ENCODE data around the gene KCMF1. TPM values are rescaled to one million over a fixed set of nuclear protein-coding genes. Genes with fewer than 3 reads are reported as not detected.

The KCMF1 gene
- total RNA-seq, 1 donor from 2014 or later, result 105 TPM

- peaks cover 23% of the 10 kb centered on the region for H3K4me1 ChIP-seq (ENCODE audit: insufficient read depth, low read length)
- H3K79me2 ChIP-seq (ENCODE audit: insufficient read depth, low read length), result peaks cover 88% of the 10 kb centered on the region
- Mint-ChIP-seq H3K27ac (ENCODE audit: unreplicated experiment) (peak overlapping the region; percentile 75), H3K36me3 (ENCODE audit: low read depth, unreplicated experiment) (peaks cover 2% of the 10 kb centered on the region), H3K4me1 (ENCODE audit: low read depth, unreplicated experiment) (peaks cover 12% of the 10 kb centered on the region), H3K4me3 (ENCODE audit: unreplicated experiment) (peak overlapping the region; percentile 95), H3K9me3 (ENCODE audit: unreplicated experiment) (no peaks in the 10 kb centered on the region), H3K27me3 (ENCODE audit: low read depth, unreplicated experiment) (no peaks in the 10 kb centered on the region)
- FAIRE-seq, result no peak
- H3K27ac ChIP-seq (ENCODE audit: low read depth, low read length), result peak overlapping the region; percentile 90
- no peaks in the 10 kb centered on the region for H3K27me3 ChIP-seq (ENCODE audit: insufficient read depth, low read length)
- peak overlapping the region; percentile 99 for H3K9ac ChIP-seq (ENCODE audit: low read length)
- peak overlapping the region; percentile 99 for H3K4me2 ChIP-seq (ENCODE audit: low read length)
- H4K20me1 ChIP-seq (ENCODE audit: insufficient read depth, low read length), result peaks cover 60% of the 10 kb centered on the region
- H3K9me3 ChIP-seq (ENCODE audit: insufficient read depth, low read depth, low read length), result no peaks in the 10 kb centered on the region
- H2AFZ ChIP-seq (ENCODE audit: low read depth, low read length), result peak overlapping the region; percentile 31
- TF ChIP-seq CTCF (IDR thresholded peaks at IDR 0.05; ENCODE audit: insufficient read depth, low read depth, low read length) (no peak), EZH2 (IDR thresholded peaks at IDR 0.05; ENCODE audit: insufficient read depth, low read length) (no peak)
- DNase-seq (ENCODE audit: low read depth), result no peak
- no peaks in the 10 kb centered on the region for H3K36me3 ChIP-seq (ENCODE audit: insufficient read depth, low read length)
- peak overlapping the region; percentile 72 for H3K4me3 ChIP-seq (ENCODE audit: insufficient read depth, low read depth, low read length)
Observed at GRCh38 chr2:84972207-84972783, 1.3 kb downstream of the KCMF1 start.

GRCh38 chr2:84972932-84973331 is 2.0 kb downstream of the KCMF1 start:
- Histone ChIP-seq H3K4me2 (ENCODE audit: low read length) (peak overlapping the region; percentile 99), H3K9me3 (ENCODE audit: insufficient read depth, low read depth, low read length) (no peaks in the 10 kb centered on the region), H3K27ac (ENCODE audit: low read depth, low read length) (peak overlapping the region; percentile 90), H2AFZ (ENCODE audit: low read depth, low read length) (no peak overlapping the region), H4K20me1 (ENCODE audit: insufficient read depth, low read length) (peaks cover 67% of the 10 kb centered on the region), H3K4me3 (ENCODE audit: insufficient read depth, low read depth, low read length) (peak overlapping the region; percentile 72), H3K79me2 (ENCODE audit: insufficient read depth, low read length) (peaks cover 90% of the 10 kb centered on the region), H3K27me3 (ENCODE audit: insufficient read depth, low read length) (no peaks in the 10 kb centered on the region), H3K4me1 (ENCODE audit: insufficient read depth, low read length) (peaks cover 23% of the 10 kb centered on the region), H3K36me3 (ENCODE audit: insufficient read depth, low read length) (no peaks in the 10 kb centered on the region), H3K9ac (ENCODE audit: low read length) (peak overlapping the region; percentile 99)
- TF ChIP-seq EZH2 (IDR thresholded peaks at IDR 0.05; ENCODE audit: insufficient read depth, low read length) (no peak), CTCF (IDR thresholded peaks at IDR 0.05; ENCODE audit: insufficient read depth, low read depth, low read length) (no peak)
- FAIRE-seq, result no peak
- no peaks in the 10 kb centered on the region for H3K9me3 Mint-ChIP-seq (ENCODE audit: unreplicated experiment)
- no peak for DNase-seq (ENCODE audit: low read depth)
- H3K4me1 Mint-ChIP-seq (ENCODE audit: low read depth, unreplicated experiment), result peaks cover 10% of the 10 kb centered on the region
- no peaks in the 10 kb centered on the region for H3K27me3 Mint-ChIP-seq (ENCODE audit: low read depth, unreplicated experiment)
- peaks cover 4% of the 10 kb centered on the region for H3K36me3 Mint-ChIP-seq (ENCODE audit: low read depth, unreplicated experiment)
- H3K27ac Mint-ChIP-seq (ENCODE audit: unreplicated experiment), result peak overlapping the region; percentile 75
- H3K4me3 Mint-ChIP-seq (ENCODE audit: unreplicated experiment), result peak overlapping the region; percentile 95

- Histone ChIP-seq H3K4me1 (ENCODE audit: insufficient read depth, low read length) (no peaks in the 10 kb centered on the region), H4K20me1 (ENCODE audit: insufficient read depth, low read length) (peaks cover 97% of the 10 kb centered on the region), H3K36me3 (ENCODE audit: insufficient read depth, low read length) (no peaks in the 10 kb centered on the region), H3K4me3 (ENCODE audit: insufficient read depth, low read depth, low read length) (no peak overlapping the region), H3K27ac (ENCODE audit: low read depth, low read length) (no peak overlapping the region), H2AFZ (ENCODE audit: low read depth, low read length) (no peak overlapping the region), H3K4me2 (ENCODE audit: low read length) (no peak overlapping the region), H3K27me3 (ENCODE audit: insufficient read depth, low read length) (no peaks in the 10 kb centered on the region), H3K9ac (ENCODE audit: low read length) (no peak overlapping the region), H3K79me2 (ENCODE audit: insufficient read depth, low read length) (peaks cover 99% of the 10 kb centered on the region), H3K9me3 (ENCODE audit: insufficient read depth, low read depth, low read length) (no peaks in the 10 kb centered on the region)
- Mint-ChIP-seq H3K4me1 (ENCODE audit: low read depth, unreplicated experiment) (peaks cover 6% of the 10 kb centered on the region), H3K36me3 (ENCODE audit: low read depth, unreplicated experiment) (peaks cover 9% of the 10 kb centered on the region), H3K27ac (ENCODE audit: unreplicated experiment) (no peak overlapping the region), H3K27me3 (ENCODE audit: low read depth, unreplicated experiment) (no peaks in the 10 kb centered on the region), H3K9me3 (ENCODE audit: unreplicated experiment) (no peaks in the 10 kb centered on the region), H3K4me3 (ENCODE audit: unreplicated experiment) (no peak overlapping the region)
- DNase-seq (ENCODE audit: low read depth), result no peak
- no peak for FAIRE-seq
- TF ChIP-seq CTCF (IDR thresholded peaks at IDR 0.05; ENCODE audit: insufficient read depth, low read depth, low read length) (no peak), EZH2 (IDR thresholded peaks at IDR 0.05; ENCODE audit: insufficient read depth, low read length) (no peak)
Observed at GRCh38 chr2:84980263-84980983, 9.5 kb downstream of the KCMF1 start.
